Activated naive CD8-positive, alpha-beta T cell treated with anti-CD3 and anti-CD28 coated beads, Interleukin-2, amount 10 ng/mL, durations not matched to agents 7 days and 5 days (primary cell): Measurements from ENCODE around the gene RTEL1. TPM values are rescaled to one million over a fixed set of nuclear protein-coding genes. Genes with fewer than 3 reads are reported as not detected.
A peak's percentile ranks its signal among the peaks of the same experiment; 100 is the strongest.
"Not testable (repeated sequence)": the region's sequence is repeated elsewhere in the genome, so short reads cannot be mapped to it uniquely, and the experiment has no call there.

Source experiments
- ATAC-seq: fragments of 150-1000 bp; cut with Tn5 transposase; one replicate; pipeline ENCODE4 v1.10.0; 2021; ENCODE audit warnings: low read depth, moderate library complexity
- POLR2A ChIA-PET: fragments of 350-600 bp; sonication (Branson Sonifier 250); formaldehyde crosslinking; loops from one replicate; lab custom pipeline; 2021; ENCODE audit warnings: antibody characterized with exemption; lab: Charles Lee
- DNase-seq: peaks from one replicate; pipeline ENCODE4 v3.0.0; 2021
- H3K27ac Mint-ChIP-seq: one replicate; pipeline ENCODE4 v1.8.0; 2022; ENCODE audit warnings: mild to moderate bottlenecking, mixed read lengths
- H3K27me3 Mint-ChIP-seq: one replicate; pipeline ENCODE4 v1.8.0; 2022; ENCODE audit warnings: mild to moderate bottlenecking, moderate library complexity, mixed read lengths
- H3K36me3 Mint-ChIP-seq: one replicate; pipeline ENCODE4 v1.8.0; 2021; ENCODE audit warnings: mild to moderate bottlenecking, mixed read lengths
- H3K4me1 Mint-ChIP-seq: one replicate; pipeline ENCODE4 v1.8.0; 2021; ENCODE audit warnings: mixed read lengths
- H3K4me3 Mint-ChIP-seq: one replicate; pipeline ENCODE4 v1.8.0; 2022; ENCODE audit warnings: mild to moderate bottlenecking, moderate library complexity, mixed read lengths
- H3K9me3 Mint-ChIP-seq: one replicate; pipeline ENCODE4 v1.8.0; 2021; ENCODE audit warnings: mixed read lengths
- total RNA-seq, 2 experiments: library from RNA; stranded (reverse); gene quantifications; one replicate each; pipeline ENCODE4 v1.2.3, GENCODE V29; 2021

RTEL1 gene
- total RNA-seq, 2 experiments from 2014 or later: 41.3 to 41.5 TPM

DNA sequence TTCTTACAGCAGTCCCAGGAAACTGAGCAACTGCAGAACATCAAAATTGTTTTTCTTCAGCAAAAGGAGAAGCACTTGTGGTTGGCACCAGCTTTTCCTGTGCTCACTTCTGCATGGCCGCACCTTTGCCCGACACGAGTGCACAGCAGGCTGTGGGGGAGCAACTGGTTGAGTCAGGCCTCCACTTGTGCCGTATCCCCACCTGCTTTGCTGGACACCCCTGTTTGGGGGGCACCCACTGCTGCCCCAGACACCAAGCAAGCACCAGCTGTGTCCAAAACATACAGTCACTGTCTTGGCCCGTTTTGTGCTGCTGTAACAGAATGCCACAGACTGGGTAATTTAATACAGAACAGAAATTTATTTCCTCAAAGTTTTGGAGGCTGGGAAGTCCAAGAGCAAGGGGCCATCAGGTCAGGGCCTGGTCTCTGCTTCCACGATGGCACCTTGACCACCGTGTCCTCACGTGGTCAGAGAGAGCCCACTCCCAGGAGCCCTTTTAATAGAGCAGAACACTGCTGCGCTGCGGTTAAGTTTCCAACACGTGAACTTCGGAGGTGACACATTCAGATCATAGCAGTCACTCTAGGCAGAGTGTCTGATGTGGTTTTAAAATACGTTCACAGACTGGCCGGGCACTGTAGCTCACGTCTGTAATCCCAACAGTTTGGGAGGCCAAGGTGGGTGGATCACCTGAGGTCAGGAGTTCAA, 22.5 kb upstream of the RTEL1 start:
- POLR2A ChIA-PET: interaction anchor here (0.7 to 2.0 kb wide), 6 partner anchors 9 to 620 kb away, joined by 3 to 36 read pairs (median 4); partner anchors contain the start of genes GMEB2, PCMTD2, PPDPF and RTEL1
- peak overlapping the region; percentile 89 for H3K27ac Mint-ChIP-seq
- peaks cover 43% of the 10 kb centered on the region for H3K4me1 Mint-ChIP-seq
- no peaks in the 10 kb centered on the region for H3K27me3 Mint-ChIP-seq
- H3K4me3 Mint-ChIP-seq: peak overlapping the region; percentile 72
- peaks cover 2% of the 10 kb centered on the region for H3K36me3 Mint-ChIP-seq
- peak; percentile 68 for DNase-seq
- no peaks in the 10 kb centered on the region for H3K9me3 Mint-ChIP-seq
- peak; percentile 64 for ATAC-seq

DNA sequence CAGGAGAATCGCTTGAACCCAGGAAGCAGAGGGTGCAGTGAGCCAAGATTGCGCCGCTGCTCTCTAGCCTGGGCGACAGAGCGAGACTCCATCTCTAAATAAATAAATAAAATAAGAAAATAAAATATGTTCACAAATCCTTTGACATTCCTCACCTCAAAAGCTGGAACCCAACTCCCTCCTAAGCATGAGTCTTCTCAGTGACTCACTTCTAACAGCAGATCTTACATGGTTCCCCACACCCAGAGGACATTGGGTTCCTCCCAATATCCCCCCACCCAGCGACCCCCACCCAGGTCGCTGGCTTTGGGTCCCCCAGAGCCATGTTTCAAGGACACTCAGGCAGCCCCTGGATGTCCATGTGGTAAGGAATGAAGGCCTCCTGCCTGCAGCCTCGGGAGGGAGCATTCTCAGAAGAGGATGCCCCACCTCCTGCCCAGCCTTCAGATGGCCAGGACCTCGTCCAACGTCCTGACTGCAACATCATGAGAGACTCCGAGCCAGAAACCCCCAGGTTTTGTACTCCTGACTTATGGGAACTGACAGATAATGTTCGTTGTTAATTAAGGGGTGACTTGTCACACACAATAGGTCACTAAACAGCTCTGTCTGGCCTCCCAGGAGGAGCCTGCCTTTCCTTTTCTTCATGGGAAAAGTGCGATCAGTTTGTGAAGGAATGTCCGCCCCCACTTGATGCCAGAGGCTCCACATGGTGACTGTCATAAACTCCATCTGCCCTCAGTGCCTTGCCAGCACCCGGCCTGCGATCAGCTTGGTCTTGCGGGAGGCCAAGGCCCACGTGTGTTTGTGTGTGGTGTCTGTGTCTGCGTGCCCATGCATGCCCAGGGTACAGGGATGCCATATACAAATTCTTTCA, 21.1 kb upstream of the RTEL1 start:
- no peak for DNase-seq
- H3K9me3 Mint-ChIP-seq: no peaks in the 10 kb centered on the region
- peak overlapping the region; percentile 73 for H3K27ac Mint-ChIP-seq
- peaks cover 2% of the 10 kb centered on the region for H3K36me3 Mint-ChIP-seq
- H3K4me3 Mint-ChIP-seq: peak overlapping the region; percentile 32
- H3K27me3 Mint-ChIP-seq: no peaks in the 10 kb centered on the region
- POLR2A ChIA-PET: interaction anchor here (0.7 to 2.0 kb wide), 2 partner anchors 10 to 258 kb away, joined by 3 to 36 read pairs; partner anchors contain the start of genes DNAJC5 and GMEB2
- ATAC-seq: no peak
- H3K4me1 Mint-ChIP-seq: peaks cover 43% of the 10 kb centered on the region

DNA sequence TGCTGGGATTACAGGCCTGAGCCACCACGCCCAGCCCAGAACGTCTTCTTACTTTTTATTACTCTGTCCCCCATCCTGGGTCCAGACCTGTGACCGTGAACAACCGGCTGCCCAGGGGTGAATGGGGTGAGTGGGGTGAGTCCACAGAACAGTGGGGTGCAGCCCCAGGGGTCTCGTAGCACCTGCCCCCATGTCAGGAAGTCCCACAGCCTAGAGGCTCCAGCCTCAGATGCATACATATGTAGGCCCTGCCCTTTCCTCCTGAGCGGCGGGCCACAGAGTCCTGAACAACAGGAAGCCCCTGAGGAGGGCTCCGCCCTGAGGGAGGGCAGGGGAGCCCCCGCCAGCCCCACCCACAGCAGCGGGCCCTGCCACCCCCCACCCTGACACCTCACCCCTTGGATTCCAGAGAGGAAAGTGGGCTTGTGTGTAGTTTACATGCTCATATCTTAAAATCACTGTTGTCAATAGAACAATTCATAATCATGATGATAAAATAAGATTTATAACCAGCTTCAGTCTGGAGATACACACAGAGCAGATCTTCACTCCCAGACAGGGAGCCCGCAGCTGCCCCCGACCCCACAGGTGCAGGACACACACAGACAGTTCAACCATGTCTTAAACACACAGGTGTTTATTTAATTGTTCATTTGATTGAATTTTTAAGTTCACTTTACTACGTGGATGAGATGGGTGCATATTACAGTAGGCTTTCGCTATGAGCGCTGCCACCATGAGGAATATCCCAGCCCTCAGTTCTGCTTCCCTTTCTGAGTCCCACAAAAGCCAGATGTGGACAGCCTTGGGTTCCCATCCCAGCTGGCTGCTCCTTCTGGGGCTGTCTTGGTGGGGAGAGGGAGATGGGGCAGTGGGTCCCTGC, 18.8 kb upstream of the RTEL1 start:
- Mint-ChIP-seq H3K9me3 (no peaks in the 10 kb centered on the region), H3K36me3 (peaks cover 2% of the 10 kb centered on the region), H3K27ac (peak overlapping the region; percentile 100), H3K4me1 (peaks cover 41% of the 10 kb centered on the region), H3K27me3 (no peaks in the 10 kb centered on the region), H3K4me3 (peak overlapping the region; percentile 94)
- DNase-seq (peak; percentile 76), ATAC-seq (peak; percentile 72)
- POLR2A ChIA-PET: interaction anchor here (0.6 to 5.5 kb wide), 7 partner anchors 7 to 340 kb away, joined by 3 to 109 read pairs (median 9); partner anchors contain the start of genes GMEB2, PPDPF, RTEL1 and SAMD10

DNA sequence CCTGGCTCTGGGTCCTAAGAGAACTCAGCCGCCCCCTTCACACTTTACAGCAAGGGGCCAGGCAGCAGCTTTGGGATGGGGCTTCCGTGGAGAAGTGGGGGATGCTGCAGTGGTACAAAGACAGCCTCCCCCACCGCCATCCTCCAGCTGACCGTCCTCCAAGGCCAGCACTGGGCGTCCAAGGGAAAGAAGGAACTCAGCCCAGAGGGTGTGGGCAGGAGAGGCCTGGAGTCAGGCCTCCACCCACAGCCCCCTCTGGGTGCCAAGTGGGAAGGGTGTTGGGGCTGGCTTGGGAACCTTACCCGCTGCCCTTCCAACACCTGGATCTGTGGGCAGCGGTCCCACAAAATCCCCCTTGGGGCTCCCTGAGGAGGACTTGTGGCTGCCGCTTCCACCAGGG, 18.0 kb upstream of the RTEL1 start:
- DNase-seq (peak; percentile 46), ATAC-seq (no peak)
- Mint-ChIP-seq H3K4me3 (peak overlapping the region; percentile 94), H3K9me3 (no peaks in the 10 kb centered on the region), H3K27ac (peak overlapping the region; percentile 100), H3K27me3 (no peaks in the 10 kb centered on the region), H3K36me3 (peaks cover 2% of the 10 kb centered on the region), H3K4me1 (peaks cover 36% of the 10 kb centered on the region)
- POLR2A ChIA-PET: interaction anchor here (1.8 to 5.5 kb wide), 4 partner anchors 8 to 120 kb away, joined by 9 to 109 read pairs (median 20); partner anchors contain the start of genes GMEB2, PPDPF and RTEL1

DNA sequence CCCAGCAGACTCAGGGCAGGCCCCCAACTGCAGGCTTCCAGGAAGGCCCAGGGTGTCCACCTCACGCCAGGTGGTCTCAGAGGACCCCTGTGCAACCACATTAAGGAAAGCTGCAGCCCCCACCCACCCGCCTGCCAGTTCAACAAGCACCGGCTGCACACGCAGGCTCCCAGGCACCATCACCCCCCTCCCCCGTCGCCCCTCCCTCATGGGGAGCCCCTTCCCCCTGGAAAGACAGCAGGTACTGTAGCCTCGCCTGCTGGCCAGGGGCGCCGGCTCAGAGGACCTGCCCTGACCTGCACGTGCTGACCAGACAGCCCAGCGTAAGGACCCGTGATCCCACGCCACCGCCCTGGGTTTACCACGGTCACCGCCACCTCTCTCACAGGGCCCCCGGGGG, 17.4 kb upstream of the RTEL1 start:
- not testable (repeated sequence) for H3K9me3 Mint-ChIP-seq, ATAC-seq, H3K27me3 Mint-ChIP-seq, H3K36me3 Mint-ChIP-seq
- Mint-ChIP-seq H3K4me1 (peaks cover 31% of the 10 kb centered on the region), H3K27ac (peak overlapping the region; percentile 79), H3K4me3 (peak overlapping the region; percentile 94)
- POLR2A ChIA-PET: interaction anchor here (0.6 to 5.5 kb wide), 9 partner anchors 9 to 224 kb away, joined by 3 to 109 read pairs (median 10); partner anchors contain the start of genes GMEB2, LIME1, PPDPF and RTEL1
- DNase-seq: peak; percentile 48

DNA sequence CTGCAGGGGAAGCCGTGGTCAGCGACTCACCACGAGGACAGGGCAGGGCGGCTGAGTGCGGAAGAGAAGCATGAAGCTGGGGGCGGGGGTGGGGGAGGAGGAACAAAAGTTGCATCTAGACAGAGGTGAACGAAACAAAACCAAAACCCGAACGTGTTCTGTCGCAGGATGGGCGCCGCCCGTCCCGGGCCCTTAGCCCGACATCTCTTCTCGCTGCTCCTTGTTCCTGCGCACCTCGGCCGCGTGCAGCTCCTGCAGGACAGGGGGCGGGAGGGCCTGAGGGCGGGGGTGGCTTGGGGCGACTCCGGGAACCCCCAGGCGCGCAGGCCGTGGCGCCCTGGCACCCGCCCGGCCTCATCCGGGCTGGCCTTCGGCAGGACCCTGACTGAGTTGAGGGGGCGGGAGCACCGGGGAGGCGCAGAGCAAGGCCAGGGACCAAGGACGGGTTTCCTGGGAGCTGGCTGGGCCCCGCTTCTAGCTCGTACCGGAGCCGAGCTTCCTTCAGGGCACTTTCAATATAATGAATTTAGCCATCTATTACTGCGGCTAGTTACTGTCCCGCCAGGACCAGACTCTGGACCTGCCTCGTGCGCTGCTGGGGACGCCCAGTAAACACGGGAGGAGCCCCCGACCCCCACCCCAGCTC, 16.8 kb upstream of the RTEL1 start:
- Mint-ChIP-seq H3K4me1 (peaks cover 27% of the 10 kb centered on the region), H3K36me3 (peaks cover 2% of the 10 kb centered on the region), H3K4me3 (peak overlapping the region; percentile 75), H3K9me3 (no peaks in the 10 kb centered on the region), H3K27ac (peak overlapping the region; percentile 75), H3K27me3 (no peaks in the 10 kb centered on the region)
- peak; percentile 76 for DNase-seq
- POLR2A ChIA-PET: interaction anchor here (0.6 to 5.5 kb wide), 17 partner anchors 9 to 224 kb away, joined by 3 to 109 read pairs (median 6); partner anchors contain the start of genes GMEB2, HELZ2, LIME1 and PPDPF
- ATAC-seq: peak; percentile 25

DNA sequence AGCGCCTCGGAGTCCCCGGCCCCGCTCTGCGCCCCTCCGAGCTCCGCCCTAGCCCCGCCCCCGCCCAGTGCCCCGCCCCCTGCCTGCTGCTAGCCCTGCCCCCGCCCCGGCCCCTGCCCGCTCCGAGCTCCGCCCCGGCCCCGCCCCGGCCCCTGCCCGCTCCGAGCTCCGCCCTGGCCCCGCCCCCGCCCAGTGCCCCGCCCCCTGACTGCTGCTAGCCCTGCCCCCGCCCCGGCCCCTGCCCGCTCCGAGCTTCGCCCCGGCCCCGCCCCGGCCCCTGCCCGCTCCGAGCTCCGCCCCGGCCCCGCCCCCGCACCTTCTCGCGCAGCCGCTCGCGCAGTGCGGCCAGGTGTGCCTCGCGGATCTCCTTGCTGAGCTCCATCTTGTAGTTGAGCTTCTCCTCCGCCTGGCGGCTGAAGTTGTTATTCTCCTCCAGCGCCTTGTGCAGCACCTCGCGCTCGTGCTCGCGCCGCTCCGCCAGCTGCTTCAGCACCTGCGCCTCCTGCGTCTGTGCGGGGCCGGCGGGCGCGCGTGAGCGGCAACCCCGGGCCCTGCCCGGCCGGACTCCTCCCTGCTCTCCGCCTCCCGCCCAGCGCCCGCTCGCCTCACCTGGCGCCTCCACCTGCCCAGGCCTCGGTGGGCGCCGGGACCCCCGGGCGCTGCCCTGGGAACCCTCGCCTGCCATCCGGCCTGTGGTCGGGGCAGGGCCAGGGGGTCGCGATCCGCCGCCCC, 16.2 kb upstream of the RTEL1 start:
- Mint-ChIP-seq H3K9me3 (no peaks in the 10 kb centered on the region), H3K36me3 (peaks cover 2% of the 10 kb centered on the region), H3K27ac (peak overlapping the region; percentile 70), H3K4me1 (peaks cover 25% of the 10 kb centered on the region), H3K4me3 (peak overlapping the region; percentile 70), H3K27me3 (no peaks in the 10 kb centered on the region)
- POLR2A ChIA-PET: interaction anchor here (0.7 to 5.5 kb wide), 16 partner anchors 10 to 223 kb away, joined by 3 to 109 read pairs (median 6); partner anchors contain the start of genes GMEB2, HELZ2, LIME1 and PPDPF
- ATAC-seq (peak; percentile 68), DNase-seq (peak; percentile 98)

DNA sequence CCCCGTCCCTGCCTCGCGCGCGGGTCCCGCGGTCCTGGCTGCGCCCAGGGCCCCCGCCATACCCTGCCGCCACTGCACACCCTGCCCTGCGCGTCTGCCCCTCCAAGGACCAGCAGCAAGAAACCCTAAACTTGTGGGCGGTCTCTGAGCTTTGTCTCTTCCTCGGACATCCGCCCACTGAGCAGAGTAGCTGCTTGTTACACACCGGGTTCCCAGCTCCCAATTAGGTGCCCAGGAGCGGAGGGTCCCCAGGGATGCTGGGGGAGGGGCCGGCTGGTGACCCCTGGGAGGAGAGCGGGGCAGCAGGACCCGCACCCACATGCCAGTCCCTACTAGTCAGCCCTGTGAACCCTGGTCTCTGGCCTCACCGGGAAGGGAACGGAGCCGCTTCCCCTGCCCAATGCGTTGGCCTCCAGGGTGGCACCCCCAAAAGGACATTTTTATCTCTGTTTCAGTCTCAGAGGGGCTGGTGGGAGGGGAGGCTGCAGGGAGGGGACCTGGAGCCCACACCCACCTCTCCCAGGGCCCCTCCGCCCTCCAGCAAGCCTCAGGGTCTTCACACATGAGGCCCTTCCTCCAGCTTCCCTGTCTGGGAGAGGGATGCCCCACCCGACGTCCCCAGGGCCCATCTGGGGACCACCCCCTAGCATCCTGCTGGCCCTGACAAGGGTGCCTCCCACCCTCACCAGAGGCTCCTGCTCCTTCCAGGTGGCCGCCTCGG, 15.4 kb upstream of the RTEL1 start:
- peaks cover 20% of the 10 kb centered on the region for H3K4me1 Mint-ChIP-seq
- ATAC-seq (no peak), DNase-seq (no peak)
- H3K9me3 Mint-ChIP-seq: no peaks in the 10 kb centered on the region
- no peaks in the 10 kb centered on the region for H3K27me3 Mint-ChIP-seq
- peaks cover 2% of the 10 kb centered on the region for H3K36me3 Mint-ChIP-seq
- H3K4me3 Mint-ChIP-seq: peak overlapping the region; percentile 78
- H3K27ac Mint-ChIP-seq: peak overlapping the region; percentile 80
- POLR2A ChIA-PET: interaction anchor here (0.7 to 5.5 kb wide), 9 partner anchors 11 to 222 kb away, joined by 3 to 109 read pairs (median 10); partner anchors contain the start of genes GMEB2, HELZ2, LIME1 and PPDPF

DNA sequence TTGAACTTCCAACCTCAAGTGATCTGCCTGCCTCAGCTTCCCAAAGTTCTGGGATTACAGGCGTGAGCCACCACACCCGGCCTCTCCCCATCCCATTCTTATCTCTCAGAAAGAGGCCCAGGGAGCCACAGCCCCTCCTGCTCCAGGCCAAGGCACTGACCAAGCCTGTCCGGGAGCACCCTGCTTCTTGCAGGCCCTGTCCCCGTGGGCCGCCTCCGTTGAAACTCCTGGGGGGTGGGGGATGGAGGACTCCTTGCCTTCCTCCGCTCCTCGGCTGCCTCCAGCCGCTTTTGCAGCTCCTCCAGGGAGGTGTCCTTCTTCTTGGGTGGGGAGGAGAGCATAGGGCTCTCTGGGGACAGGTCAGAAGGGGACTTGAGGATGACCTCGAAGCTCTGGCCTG, 14.6 kb upstream of the RTEL1 start:
- Mint-ChIP-seq H3K9me3 (no peaks in the 10 kb centered on the region), H3K27ac (no peak overlapping the region), H3K4me1 (peaks cover 13% of the 10 kb centered on the region), H3K4me3 (peak overlapping the region; percentile 39), H3K36me3 (no peaks in the 10 kb centered on the region), H3K27me3 (no peaks in the 10 kb centered on the region)
- DNase-seq (no peak), ATAC-seq (no peak)
- POLR2A ChIA-PET: no interaction called here

DNA sequence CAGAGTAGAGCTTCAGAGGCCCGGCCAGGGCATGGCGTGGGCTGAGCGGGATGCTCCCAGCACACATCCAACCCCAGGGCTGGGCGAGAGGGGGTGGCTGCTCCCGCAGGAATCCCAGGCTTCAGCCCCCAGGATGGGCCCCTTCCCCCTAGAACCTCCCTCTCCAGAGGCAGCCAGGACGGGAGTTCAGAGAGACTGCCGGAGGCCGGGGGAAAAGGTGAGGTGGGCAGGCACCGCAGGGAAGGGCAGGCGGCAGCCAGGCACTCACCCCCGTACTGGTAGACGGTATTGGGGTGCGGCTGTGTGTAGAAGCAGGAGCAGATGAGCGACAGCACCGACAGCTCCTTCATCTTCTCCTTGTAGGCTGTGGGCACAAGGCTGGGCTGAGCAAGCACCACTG, 14.2 kb upstream of the RTEL1 start:
- Mint-ChIP-seq H3K4me1 (peaks cover 11% of the 10 kb centered on the region), H3K9me3 (no peaks in the 10 kb centered on the region), H3K27ac (no peak overlapping the region), H3K4me3 (no peak overlapping the region), H3K36me3 (no peaks in the 10 kb centered on the region), H3K27me3 (no peaks in the 10 kb centered on the region)
- no peak for ATAC-seq
- POLR2A ChIA-PET: no interaction called here
- DNase-seq: no peak

DNA sequence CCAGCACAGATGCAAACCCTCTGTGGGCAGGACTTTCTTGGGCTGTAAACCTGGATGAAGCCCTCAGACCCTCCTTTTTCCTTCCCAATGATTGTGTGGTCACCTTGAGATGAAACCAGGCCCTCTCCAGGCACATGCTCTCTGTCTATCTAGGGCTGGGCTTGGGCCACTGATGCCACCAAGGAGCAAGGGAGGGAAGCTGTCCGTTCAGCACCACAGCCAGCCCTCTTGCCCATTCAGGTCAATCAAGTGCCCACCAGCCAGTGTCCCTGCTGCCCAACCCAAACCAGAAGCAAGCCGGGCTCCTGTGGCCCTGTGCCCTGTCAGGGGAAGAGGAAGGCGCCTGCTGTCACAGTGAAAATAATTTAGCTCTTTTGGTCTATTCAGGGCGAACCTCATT, 12.9 kb upstream of the RTEL1 start:
- no peak overlapping the region for H3K27ac Mint-ChIP-seq
- ATAC-seq: no peak
- no peak overlapping the region for H3K4me3 Mint-ChIP-seq
- no peaks in the 10 kb centered on the region for H3K36me3 Mint-ChIP-seq
- DNase-seq: no peak
- H3K9me3 Mint-ChIP-seq: no peaks in the 10 kb centered on the region
- H3K27me3 Mint-ChIP-seq: no peaks in the 10 kb centered on the region
- H3K4me1 Mint-ChIP-seq: peaks cover 2% of the 10 kb centered on the region
- POLR2A ChIA-PET: interaction anchor here (0.7 to 0.8 kb wide), 2 partner anchors 8 to 18 kb away, joined by 3 read pairs; partner anchors contain the start of genes GMEB2 and STMN3
